Lower leg skin (tissue), 3 donors: ENCODE results near the gene FGGY.

Experiments
- CTCF ChIP-seq, 3 donors: fragments of 450-650 bp; IDR thresholded peaks; one replicate each; pipeline ENCODE4 v1.5.1; 2016; ENCODE audit warnings: antibody characterized with exemption in 3 of 3, mild to moderate bottlenecking in 3 of 3, moderate library complexity in 2 of 3
- POLR2A ChIP-seq, 2 donors: fragments of 450-650 bp; IDR thresholded peaks; one replicate each; pipeline ENCODE4 v1.6.1; 2016 to 2017; ENCODE audit warnings: antibody characterized with exemption in 2 of 2, mild to moderate bottlenecking in 1 of 2, moderate library complexity in 1 of 2

GRCh38 chr1:59521456-59521855 is 224.6 kb downstream of the FGGY start:
- TF ChIP-seq POLR2A (IDR thresholded peaks at IDR 0.05) (no peak), CTCF (IDR thresholded peaks at IDR 0.05) (no peak)
